ENCODE results near the gene ELF5. TPM values are rescaled to one million over a fixed set of nuclear protein-coding genes. Genes with fewer than 3 reads are reported as not detected.

The ELF5 gene
- total RNA-seq, 4 donors from 2014 or later: 1.1 TPM; not detected in 3

GRCh38 chr11:34523053-34523452 lies 9.5 kb upstream of the ELF5 start:
- H3K4me1 ChIP-seq: no peaks in the 10 kb centered on the region
- no peaks in the 10 kb centered on the region for H3K9me3 ChIP-seq
- peaks cover 28% of the 10 kb centered on the region for H3K27me3 ChIP-seq
- no peak for ATAC-seq
- no peak overlapping the region for H3K4me3 ChIP-seq
- TF ChIP-seq POLR2AphosphoS5 (IDR thresholded peaks at IDR 0.05) (no peak), POLR2A (IDR thresholded peaks at IDR 0.05) (no peak), EP300 (IDR thresholded peaks at IDR 0.05) (no peak), CTCF (IDR thresholded peaks at IDR 0.05) (no peak)
- 50 to 62% methylated on average over 3 of the region's 3 CpGs for WGBS, 2 donors (ENCODE audit: low coverage in 1 of 2)
- no peak overlapping the region for H3K27ac ChIP-seq
- no peaks in the 10 kb centered on the region for H3K36me3 ChIP-seq

GRCh38 chr11:34522188-34522587 lies 8.6 kb upstream of the ELF5 start:
- no peak for ATAC-seq
- WGBS, 2 donors (ENCODE audit: low coverage in 1 of 2): 80 to 86% methylated on average over 1 of the region's 2 CpGs

GRCh38 chr11:34521265-34521664 lies 7.7 kb upstream of the ELF5 start:
- TF ChIP-seq POLR2A (IDR thresholded peaks at IDR 0.05) (no peak), POLR2AphosphoS5 (IDR thresholded peaks at IDR 0.05) (no peak), CTCF (IDR thresholded peaks at IDR 0.05) (no peak), EP300 (IDR thresholded peaks at IDR 0.05) (no peak)
- no peak for ATAC-seq
- Histone ChIP-seq H3K27ac (no peak overlapping the region), H3K27me3 (peaks cover 18% of the 10 kb centered on the region), H3K4me3 (no peak overlapping the region), H3K4me1 (no peaks in the 10 kb centered on the region), H3K36me3 (no peaks in the 10 kb centered on the region), H3K9me3 (no peaks in the 10 kb centered on the region)

More at GRCh38 chr11:34522188-34522587, 8.6 kb upstream of the ELF5 start:
- TF ChIP-seq POLR2A (IDR thresholded peaks at IDR 0.05) (no peak), CTCF (IDR thresholded peaks at IDR 0.05) (no peak), EP300 (IDR thresholded peaks at IDR 0.05) (no peak), POLR2AphosphoS5 (IDR thresholded peaks at IDR 0.05) (no peak)
- H3K4me1 ChIP-seq: no peaks in the 10 kb centered on the region
- H3K4me3 ChIP-seq: no peak overlapping the region
- H3K36me3 ChIP-seq: no peaks in the 10 kb centered on the region
- peaks cover 22% of the 10 kb centered on the region for H3K27me3 ChIP-seq
- no peaks in the 10 kb centered on the region for H3K9me3 ChIP-seq
- H3K27ac ChIP-seq: no peak overlapping the region

GRCh38 chr11:34519595-34520235 lies 6.1 kb upstream of the ELF5 start:
- H3K4me1 ChIP-seq: no peaks in the 10 kb centered on the region
- no peaks in the 10 kb centered on the region for H3K36me3 ChIP-seq
- no peak for TF ChIP-seq POLR2AphosphoS5 (IDR thresholded peaks at IDR 0.05)
- TF ChIP-seq CTCF (IDR thresholded peaks at IDR 0.05): no peak
- TF ChIP-seq POLR2A (IDR thresholded peaks at IDR 0.05): no peak
- TF ChIP-seq EP300 (IDR thresholded peaks at IDR 0.05): no peak
- H3K4me3 ChIP-seq: no peak overlapping the region
- 20 to 33% methylated on average over 1 of the region's 2 CpGs for WGBS, 2 donors (ENCODE audit: low coverage in 1 of 2)
- no peak overlapping the region for H3K27ac ChIP-seq
- peaks cover 10% of the 10 kb centered on the region for H3K27me3 ChIP-seq
- H3K9me3 ChIP-seq: no peaks in the 10 kb centered on the region
- ATAC-seq: no peak

- H3K9me3 ChIP-seq: no peaks in the 10 kb centered on the region
- no peaks in the 10 kb centered on the region for H3K36me3 ChIP-seq
- H3K27ac ChIP-seq: no peak overlapping the region
- no peak for TF ChIP-seq EP300 (IDR thresholded peaks at IDR 0.05)
- TF ChIP-seq POLR2AphosphoS5 (IDR thresholded peaks at IDR 0.05): no peak
- no peak for TF ChIP-seq CTCF (IDR thresholded peaks at IDR 0.05)
- TF ChIP-seq POLR2A (IDR thresholded peaks at IDR 0.05): no peak
- 78 to 82% methylated on average over 6 of the region's 6 CpGs for WGBS, 2 donors (ENCODE audit: low coverage in 1 of 2)
- no peak overlapping the region for H3K4me3 ChIP-seq
- no peaks in the 10 kb centered on the region for H3K27me3 ChIP-seq
- no peak for ATAC-seq
- H3K4me1 ChIP-seq: no peaks in the 10 kb centered on the region
These were observed 2.9 kb upstream of the ELF5 start for GRCh38 chr11:34516247-34517040.
